ENCODE data around the gene RAET1G.

GRCh38 chr6:149923327-149923986 lies 536 bp upstream of the RAET1G start:
- TF ChIP-seq CTCF (IDR thresholded peaks at IDR 0.05) (no peak), REST (IDR thresholded peaks at IDR 0.05; ENCODE audit: insufficient read depth in 1 of 2, low read depth in 2 of 2, low read length in 1 of 2) (no peak), POLR2AphosphoS5 (IDR thresholded peaks at IDR 0.05; ENCODE audit: low read depth, low read length) (no peak), SIN3A (IDR thresholded peaks at IDR 0.05; ENCODE audit: borderline replicate concordance, insufficient read depth, low read depth, low read length) (no peak), TCF7L2 (IDR thresholded peaks at IDR 0.05; ENCODE audit: low read depth, low read length) (0 out of 2 replicates have a peak, but pooled peaks have one; percentile 0)

Measured in Panc1 (cell line).